AG09319 (cell line): ENCODE measurements around the gene ATRNL1.

Source experiments
- DNase-seq: peaks from one replicate; pipeline ENCODE4 v3.0.0-alpha.2; 2010; ENCODE audit warnings: low read depth; ENCODE audit errors: extremely low read depth
- CTCF ChIP-seq: IDR thresholded peaks from 2 replicates; pipeline ENCODE4 v1.5.1; 2011; ENCODE audit warnings: low read depth, mild to moderate bottlenecking, inconsistent platforms, low read length, moderate library complexity

The ATRNL1 gene

GRCh38 chr10:115931309-115931708, 838.1 kb downstream of the ATRNL1 start:
- DNase-seq, result no peak
- TF ChIP-seq CTCF, result no peak

- no peak for DNase-seq
- no peak for TF ChIP-seq CTCF
These were observed 838.9 kb downstream of the ATRNL1 start for GRCh38 chr10:115932099-115932498.

- TF ChIP-seq CTCF, result no peak
- DNase-seq, result no peak
These were observed 839.9 kb downstream of the ATRNL1 start for GRCh38 chr10:115933098-115933497.

GRCh38 chr10:115935731-115936130, 842.6 kb downstream of the ATRNL1 start:
- DNase-seq, result no peak
- no peak for TF ChIP-seq CTCF

- no peak for DNase-seq
- no peak for TF ChIP-seq CTCF
These were observed 844.0 kb downstream of the ATRNL1 start for GRCh38 chr10:115936926-115937767.

GRCh38 chr10:115937768-115938056, 844.5 kb downstream of the ATRNL1 start:
- TF ChIP-seq CTCF, result no peak
- no peak for DNase-seq

GRCh38 chr10:115939101-115939854, 846.1 kb downstream of the ATRNL1 start:
- TF ChIP-seq CTCF, result no peak
- DNase-seq, result no peak
